WI38 (cell line): ENCODE data around the gene INKA1.

Source experiments
- H3K4me3 ChIP-seq: 2 replicates; pipeline ENCODE4 v1.5.1; 2011; ENCODE audit warnings: low read depth, mild to moderate bottlenecking, control low read depth, low read length
- CTCF ChIP-seq: IDR thresholded peaks from 2 replicates; pipeline ENCODE4 v1.5.1; 2012; ENCODE audit warnings: low read depth, mild to moderate bottlenecking, control low read depth, low read length

Gene INKA1

GRCh38 chr3:49826016-49826415, 23.0 kb downstream of the INKA1 start:
- no peak for TF ChIP-seq CTCF
- H3K4me3 ChIP-seq, result no peak overlapping the region

GRCh38 chr3:49831341-49831740, 28.3 kb downstream of the INKA1 start:
- H3K4me3 ChIP-seq, result no peak overlapping the region
- no peak for TF ChIP-seq CTCF

- peak; percentile 66 for TF ChIP-seq CTCF
- no peak overlapping the region for H3K4me3 ChIP-seq
These were observed 36.2 kb downstream of the INKA1 start for GRCh38 chr3:49839193-49839809.

- TF ChIP-seq CTCF, result no peak
- H3K4me3 ChIP-seq, result no peak overlapping the region
These were observed 37.3 kb downstream of the INKA1 start for GRCh38 chr3:49840388-49840787.

GRCh38 chr3:49841126-49841696, 38.1 kb downstream of the INKA1 start:
- no peak; the same call in 1 of the 2 replicates for TF ChIP-seq CTCF
- no peak overlapping the region for H3K4me3 ChIP-seq

- H3K4me3 ChIP-seq, result no peak overlapping the region
- no peak for TF ChIP-seq CTCF
These were observed 38.7 kb downstream of the INKA1 start for GRCh38 chr3:49841806-49842205.

- no peak overlapping the region for H3K4me3 ChIP-seq
- TF ChIP-seq CTCF, result no peak
These were observed 39.9 kb downstream of the INKA1 start for GRCh38 chr3:49842843-49843517.
